Fibroblast of the aortic adventitia (primary cell): Measurements from ENCODE around the gene CABP1. TPM values are rescaled to one million over a fixed set of nuclear protein-coding genes. Genes with fewer than 3 reads are reported as not detected.

Experiments used
- DNase-seq: peaks from one replicate; pipeline ENCODE4 v3.0.0-alpha.2; 2010; ENCODE audit warnings: low read depth
- H3K4me3 ChIP-seq: 2 replicates; pipeline ENCODE4 v1.5.1; 2011; ENCODE audit warnings: low read depth, mild to moderate bottlenecking, control low read depth, low read length, moderate library complexity
- CTCF ChIP-seq: IDR thresholded peaks from 2 replicates; pipeline ENCODE4 v1.5.1; 2011; ENCODE audit warnings: mild to moderate bottlenecking, low read length, control low read depth, inconsistent platforms; ENCODE audit not compliant: insufficient read depth
- total RNA-seq: library from RNA; depleted of rRNA; stranded (reverse); fragments of >200 nt; gene quantifications from 2 replicates; pipeline ENCODE4 v1.2.3, GENCODE V29; 2012; ENCODE audit warnings: low replicate concordance

CABP1 gene
- total RNA-seq = 0.54 TPM in 1 of 2 replicates, not detected in the other

GRCh38 chr12:120639771-120640721 is at the start of gene CABP1:
TSS of gene CABP1 (plus strand) at chr12:120640626. CDS start at chr12:120640686, 60 bp downstream.
- peak within 1 kb of the TSS; percentile 28 for H3K4me3 ChIP-seq

GRCh38 chr12:120590741-120591407 is 49.6 kb upstream of the CABP1 start:
- no peak for DNase-seq
- TF ChIP-seq CTCF = no peak
- H3K4me3 ChIP-seq = no peak overlapping the region

More at GRCh38 chr12:120639771-120640721, at the start of gene CABP1:
- no peak for DNase-seq
- no peak for TF ChIP-seq CTCF

GRCh38 chr12:120592121-120593049 is 48.0 kb upstream of the CABP1 start:
- no peak for DNase-seq
- TF ChIP-seq CTCF = no peak
- no peak overlapping the region for H3K4me3 ChIP-seq

- no peak for DNase-seq
- H3K4me3 ChIP-seq = no peak overlapping the region
- TF ChIP-seq CTCF = no peak
Measured at GRCh38 chr12:120596901-120597300, 43.5 kb upstream of the CABP1 start.

GRCh38 chr12:120597861-120598260 is 42.6 kb upstream of the CABP1 start:
- no peak overlapping the region for H3K4me3 ChIP-seq
- DNase-seq = no peak
- TF ChIP-seq CTCF = no peak

GRCh38 chr12:120598674-120599463 is 41.6 kb upstream of the CABP1 start:
- DNase-seq = peak; percentile 10
- TF ChIP-seq CTCF = no peak
- H3K4me3 ChIP-seq = no peak overlapping the region
